H1 (cell line): ENCODE data around the gene ABCC6. TPM values are rescaled to one million over a fixed set of nuclear protein-coding genes. Genes with fewer than 3 reads are reported as not detected.

ENCODE experiments used
- CTCF ChIA-PET: fragments of 300-600 bp; sonication (Branson Sonifier 250); formaldehyde crosslinking; loops from one replicate; lab custom pipeline; 2021; ENCODE audit not compliant: partially characterized antibody; lab: Charles Lee
- POLR2A ChIA-PET: fragments of 300-600 bp; sonication (Branson Sonifier 250); formaldehyde crosslinking; loops from one replicate; lab custom pipeline; 2021; ENCODE audit warnings: inconsistent platforms; ENCODE audit not compliant: partially characterized antibody; lab: Charles Lee
- DNase-seq, 2 experiments: peaks; one replicate each; pipeline versions ENCODE4 v3.0.0 to v3.0.0-alpha.2; 2010 to 2022; ENCODE audit warnings: low spot score in 2 of 2, low read depth in 1 of 2, mixed read lengths in 1 of 2
- FAIRE-seq: peaks from 2 replicates; lab custom pipeline; 2011; peaks lifted over from hg19 to GRCh38; lab: Jason Lieb, UNC
- H2AFZ ChIP-seq: 2 replicates; pipeline ENCODE4 v1.8.1; 2012; ENCODE audit warnings: low read length, inconsistent platforms
- H2AK5ac ChIP-seq: 2 replicates; pipeline ENCODE4 v1.6.1; 2013; ENCODE audit warnings: low read depth, low read length
- H2BK120ac ChIP-seq: replicated peaks from 2 replicates; pipeline ENCODE3; 2013; ENCODE audit warnings: low read depth, low read length, inconsistent platforms
- H2BK12ac ChIP-seq: 2 replicates; pipeline ENCODE4 v1.6.1; 2013; ENCODE audit warnings: low read depth, low read length
- H2BK15ac ChIP-seq: 2 replicates; pipeline ENCODE4 v1.6.1; 2013; ENCODE audit warnings: low read length
- H2BK20ac ChIP-seq: 2 replicates; pipeline ENCODE4 v1.6.1; 2013; ENCODE audit warnings: low read length
- H2BK5ac ChIP-seq: 2 replicates; pipeline ENCODE4 v1.6.1; 2013; ENCODE audit warnings: low read depth, low read length
- H3K14ac ChIP-seq: 2 replicates; pipeline ENCODE4 v1.6.1; 2013; ENCODE audit warnings: inconsistent platforms; ENCODE audit not compliant: insufficient read length
- H3K18ac ChIP-seq: 2 replicates; pipeline ENCODE4 v1.6.1; 2013; ENCODE audit warnings: low read length; ENCODE audit errors: extremely low read depth
- H3K23ac ChIP-seq: 2 replicates; pipeline ENCODE4 v1.6.1; 2013; ENCODE audit warnings: inconsistent platforms; ENCODE audit not compliant: insufficient read length
- H3K23me2 ChIP-seq: 2 replicates; pipeline ENCODE4 v1.6.1; 2013; ENCODE audit warnings: low read depth, low read length
- H3K27ac ChIP-seq: 2 replicates; pipeline ENCODE4 v1.6.1; 2011; ENCODE audit warnings: low read depth, low read length, inconsistent platforms
- H3K27me3 ChIP-seq, 4 experiments: replicated peaks in 1 of 4; 1 replicate in 1 of 4; 2 replicates in 3 of 4; pipeline versions ENCODE4 v1.6.1 to v1.8.1; 2011 to 2013; ENCODE audit warnings: low read length in 3 of 4, mild to moderate bottlenecking in 3 of 4, inconsistent platforms in 2 of 4, mixed read lengths in 2 of 4, moderate library complexity in 1 of 4; ENCODE audit not compliant: control insufficient read depth in 3 of 4, insufficient read depth in 3 of 4; ENCODE audit errors: extremely low read depth in 1 of 4
- H3K36me3 ChIP-seq, 4 experiments: 2 replicates each; pipeline versions ENCODE4 v1.6.1 to v1.8.1; 2011 to 2013; ENCODE audit warnings: mild to moderate bottlenecking in 4 of 4, low read length in 3 of 4, moderate library complexity in 2 of 4, control low read depth in 1 of 4, inconsistent platforms in 1 of 4; ENCODE audit not compliant: insufficient read depth in 4 of 4, control insufficient read depth in 2 of 4
- H3K4ac ChIP-seq: replicated peaks from 2 replicates; pipeline ENCODE3; 2013; ENCODE audit warnings: low read length, low read depth, mixed read lengths, inconsistent platforms; ENCODE audit not compliant: insufficient read length
- H3K4me1 ChIP-seq, 4 experiments: replicated peaks in 1 of 4; 1 replicate in 1 of 4; 2 replicates in 3 of 4; pipeline versions ENCODE4 v1.6.1 to v1.8.1; 2011 to 2013; ENCODE audit warnings: low read length in 3 of 4, inconsistent platforms in 2 of 4, mixed read lengths in 1 of 4; ENCODE audit not compliant: insufficient read depth in 4 of 4, control insufficient read depth in 3 of 4
- H3K4me2 ChIP-seq, 2 experiments: 2 replicates each; pipeline versions ENCODE4 v1.6.1 to v1.8.1; 2011 to 2013; ENCODE audit warnings: low read depth in 2 of 2, low read length in 2 of 2, control low read depth in 1 of 2, inconsistent platforms in 1 of 2, mild to moderate bottlenecking in 1 of 2; ENCODE audit not compliant: insufficient read depth in 1 of 2
- H3K4me3 ChIP-seq, 4 experiments: fragments of 200-600, 300-600 bp in 1 of 4; sonication (generic), shearing (Covaris generic), sonication (Bioruptor Twin) in 1 of 4; 2 replicates each; pipeline versions ENCODE4 v1.5.1 to v1.8.1; 2011 to 2016; ENCODE audit warnings: low read length in 4 of 4, low read depth in 3 of 4, control low read depth in 2 of 4, inconsistent platforms in 2 of 4, mild to moderate bottlenecking in 2 of 4, mixed read lengths in 1 of 4, moderate library complexity in 1 of 4; ENCODE audit not compliant: insufficient read depth in 2 of 4; ENCODE audit errors: extremely low read depth in 1 of 4
- H3K56ac ChIP-seq: replicated peaks from 2 replicates; pipeline ENCODE3; 2013; ENCODE audit warnings: low read depth, mild to moderate bottlenecking, mixed read lengths, low read length, inconsistent platforms; ENCODE audit not compliant: insufficient read length
- H3K79me1 ChIP-seq: 2 replicates; pipeline ENCODE4 v1.6.1; 2013; ENCODE audit warnings: low read depth, low read length, control low read depth
- H3K79me2 ChIP-seq, 2 experiments: 2 replicates each; pipeline versions ENCODE4 v1.6.1 to v1.8.1; 2012 to 2013; ENCODE audit warnings: low read length in 2 of 2, mild to moderate bottlenecking in 2 of 2, inconsistent platforms in 1 of 2; ENCODE audit not compliant: insufficient read depth in 2 of 2, control insufficient read depth in 1 of 2
- H3K9ac ChIP-seq, 4 experiments: replicated peaks in 1 of 4; 1 replicate in 1 of 4; 2 replicates in 3 of 4; pipeline versions ENCODE4 v1.6.1 to v1.8.1; 2011 to 2013; ENCODE audit warnings: low read depth in 3 of 4, low read length in 3 of 4, control low read depth in 2 of 4, mild to moderate bottlenecking in 2 of 4, moderate library complexity in 2 of 4, inconsistent platforms in 1 of 4; ENCODE audit errors: extremely low read depth in 1 of 4
- H3K9me3 ChIP-seq, 2 experiments: 2 replicates each; pipeline versions ENCODE4 v1.6.1 to v1.8.1; 2012 to 2013; ENCODE audit warnings: mild to moderate bottlenecking in 2 of 2, moderate library complexity in 2 of 2, control low read depth in 1 of 2, inconsistent platforms in 1 of 2, low read depth in 1 of 2, low read length in 1 of 2, mixed read lengths in 1 of 2; ENCODE audit not compliant: insufficient read depth in 2 of 2
- H4K20me1 ChIP-seq, 2 experiments: replicated peaks in 1 of 2; 2 replicates each; pipeline versions ENCODE3 to v1.8.1; 2011 to 2013; ENCODE audit warnings: inconsistent platforms in 2 of 2, low read length in 2 of 2, mild to moderate bottlenecking in 1 of 2; ENCODE audit not compliant: insufficient read depth in 2 of 2, control insufficient read depth in 1 of 2
- H4K5ac ChIP-seq: 2 replicates; pipeline ENCODE4 v1.6.1; 2013; ENCODE audit warnings: low read length, low read depth, mixed read lengths, inconsistent platforms; ENCODE audit not compliant: insufficient read length
- H4K8ac ChIP-seq: 2 replicates; pipeline ENCODE4 v1.8.0; 2013; ENCODE audit warnings: mild to moderate bottlenecking, moderate library complexity, low read length, inconsistent platforms; ENCODE audit not compliant: insufficient read depth; ENCODE audit errors: extremely low read depth
- H4K91ac ChIP-seq: replicated peaks from 2 replicates; pipeline ENCODE3; 2013; ENCODE audit warnings: low read length, mixed read lengths, inconsistent platforms; ENCODE audit not compliant: insufficient read length
- ASH2L ChIP-seq: fragments of 200-600, 300-600 bp; sonication (generic); IDR thresholded peaks from one replicate; pipeline ENCODE4 v1.7.1; 2017; ENCODE audit warnings: low read length
- ATF3 ChIP-seq: IDR thresholded peaks from 2 replicates; pipeline ENCODE4 v1.6.1; 2011; ENCODE audit warnings: low read depth, mild to moderate bottlenecking, low read length; ENCODE audit not compliant: insufficient read depth
- CTBP2 ChIP-seq: IDR thresholded peaks from 2 replicates; pipeline ENCODE4 v1.7.0; 2011; ENCODE audit warnings: borderline replicate concordance, mild to moderate bottlenecking, moderate library complexity, mixed read lengths, low read length; ENCODE audit not compliant: insufficient read depth, insufficient read length
- GABPA ChIP-seq: IDR thresholded peaks from 2 replicates; pipeline ENCODE4 v1.6.1; 2011; ENCODE audit warnings: mild to moderate bottlenecking, low read length, moderate library complexity, borderline replicate concordance; ENCODE audit not compliant: insufficient read depth
- KDM1A ChIP-seq: fragments of 200-600, 300-600 bp; sonication (generic); IDR thresholded peaks from 2 replicates; pipeline ENCODE4 v1.7.1; 2016; ENCODE audit warnings: mild to moderate bottlenecking, low read length, borderline replicate concordance
- POLR2AphosphoS5 ChIP-seq: IDR thresholded peaks from 2 replicates; pipeline ENCODE4 v1.6.1; 2011; ENCODE audit warnings: low read depth, low read length
- RAD21 ChIP-seq, 2 experiments: IDR thresholded peaks in 1 of 2; conservative IDR thresholded peaks in 1 of 2; 2 replicates each; pipeline ENCODE4 v1.6.1; 2011; ENCODE audit warnings: low read depth in 2 of 2, low read length in 2 of 2, improper control_type of control experiment in 1 of 2, inconsistent platforms in 1 of 2, mild to moderate bottlenecking in 1 of 2, moderate library complexity in 1 of 2
- SP2 ChIP-seq: IDR thresholded peaks from 2 replicates; pipeline ENCODE4 v1.6.1; 2012; ENCODE audit warnings: mild to moderate bottlenecking, low read length, inconsistent platforms
- TAF1 ChIP-seq: IDR thresholded peaks from 2 replicates; pipeline ENCODE4 v1.6.1; 2011; ENCODE audit warnings: mild to moderate bottlenecking, low read depth, low read length
- TAF7 ChIP-seq: optimal IDR thresholded peaks from 2 replicates; pipeline ENCODE3; 2011; ENCODE audit warnings: low read depth, mild to moderate bottlenecking, inconsistent platforms, low read length, moderate library complexity, borderline replicate concordance
- TCF12 ChIP-seq: IDR thresholded peaks from 2 replicates; pipeline ENCODE4 v1.6.1; 2011; ENCODE audit warnings: low read depth, mild to moderate bottlenecking, low read length
- YY1 ChIP-seq: IDR thresholded peaks from 2 replicates; pipeline ENCODE4 v1.6.1; 2011; ENCODE audit warnings: low read depth, mild to moderate bottlenecking, low read length
- WGBS, 2 experiments: shearing (Covaris generic) in 1 of 2; methylation state at CpG; one replicate each; pipeline versions ENCODE4 v1.1.6 to v1.1.7; 2013 to 2015; ENCODE audit warnings: low lambda C conversion rate in 2 of 2, mixed read lengths in 2 of 2, inconsistent platforms in 1 of 2, low coverage in 1 of 2, missing lambda C conversion rate in 1 of 2; ENCODE audit not compliant: insufficient replicate concordance in 2 of 2, insufficient coverage in 1 of 2, insufficient read length in 1 of 2; ENCODE audit errors: extremely low coverage in 1 of 2, missing lambda C conversion rate in 1 of 2; 5-methylcytosine and 5-hydroxymethylcytosine counted together
- polyA plus RNA-seq, 7 experiments: library from polyadenylated mRNA; depleted of rRNA in 3 of 7; stranded (reverse) in 5 of 7; unstranded in 2 of 7; fragments of >200 nt in 5 of 7; fragments of 200-250 nt in 2 of 7; gene quantifications; 1 replicate in 5 of 7; 2 replicates in 1 of 7; 4 replicates in 1 of 7; pipeline versions ENCODE4 v1.2.1 to v1.2.3, GENCODE V29; 2011 to 2013; ENCODE audit warnings: missing spikeins in 2 of 7, mixed read lengths in 2 of 7
- total RNA-seq: library from RNA; stranded (reverse); fragmentation: NEBNext Ultra II Directional; extraction: Animal tissue kit (Norgen Biotek cat#: 25700); gene quantifications from 2 replicates; pipeline ENCODE4 v1.2.1, GENCODE V29; 2021
- TF ChIP-seq, protein P1 (sequence below): IDR thresholded peaks from 2 replicates; pipeline ENCODE4 v1.6.1; 2012; ENCODE audit warnings: inconsistent platforms

The ABCC6 gene
- total and polyA plus RNA-seq, 2 of the 8 experiments (the other 6 are each of a cell fraction or from before 2014, with no cell fraction given) = 1.6 to 1.8 TPM

- ChIA-PET POLR2A (no interaction called here), CTCF (interaction anchor here (1.0 to 1.2 kb wide), 4 partner anchors 12 to 43 kb away, joined by 3 to 4 read pairs (median 4); no protein-coding TSS in a partner anchor)
- no peak overlapping the region for H3K56ac ChIP-seq
- no peak overlapping the region for H2BK5ac ChIP-seq
- no peak overlapping the region for H3K14ac ChIP-seq
- no peaks in the 10 kb centered on the region for H3K79me1 ChIP-seq
- H3K23me2 ChIP-seq = peaks cover 9% of the 10 kb centered on the region; the same call in 1 of the 2 replicates
- H3K4me2 ChIP-seq = no peak overlapping the region
- H2BK12ac ChIP-seq = no peak overlapping the region
- H4K5ac ChIP-seq = no peak overlapping the region
- no peaks in the 10 kb centered on the region for H3K79me2 ChIP-seq
- H3K27ac ChIP-seq = no peak overlapping the region
- no peaks in the 10 kb centered on the region for H3K36me3 ChIP-seq
- DNase-seq (no peak), FAIRE-seq (no peak)
- no peak overlapping the region for H4K8ac ChIP-seq
- no peak overlapping the region for H2AFZ ChIP-seq
- H4K20me1 ChIP-seq = no peaks in the 10 kb centered on the region
- H3K4me3 ChIP-seq = no peak overlapping the region
- H2BK120ac ChIP-seq = no peak overlapping the region
- no peak overlapping the region for H3K23ac ChIP-seq
- no peak overlapping the region for H2BK15ac ChIP-seq
- H3K9ac ChIP-seq = no peak overlapping the region
- no peak overlapping the region for H3K18ac ChIP-seq
- H3K4me1 ChIP-seq = no peaks in the 10 kb centered on the region
- WGBS, 2 experiments = 90% methylated on average over 9 of the region's 14 CpGs; no CpG with 5 or more reads in 1 of the 2 experiments
- no peak overlapping the region for H2AK5ac ChIP-seq
- H3K27me3 ChIP-seq = no peaks in the 10 kb centered on the region
- H4K91ac ChIP-seq = no peak overlapping the region
- no peak overlapping the region for H3K4ac ChIP-seq
- H3K9me3 ChIP-seq = no peaks in the 10 kb centered on the region
- H2BK20ac ChIP-seq = no peak overlapping the region
- TF ChIP-seq GABPA = no peak
- no peak for TF ChIP-seq KDM1A
- no peak for TF ChIP-seq TCF12
- TF ChIP-seq TAF7 = no peak
- no peak for TF ChIP-seq ASH2L
- TF ChIP-seq SP2 = no peak
- TF ChIP-seq, protein P1, sequence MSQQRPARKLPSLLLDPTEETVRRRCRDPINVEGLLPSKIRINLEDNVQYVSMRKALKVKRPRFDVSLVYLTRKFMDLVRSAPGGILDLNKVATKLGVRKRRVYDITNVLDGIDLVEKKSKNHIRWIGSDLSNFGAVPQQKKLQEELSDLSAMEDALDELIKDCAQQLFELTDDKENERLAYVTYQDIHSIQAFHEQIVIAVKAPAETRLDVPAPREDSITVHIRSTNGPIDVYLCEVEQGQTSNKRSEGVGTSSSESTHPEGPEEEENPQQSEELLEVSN = no peak
- TF ChIP-seq CTBP2 = no peak
- TF ChIP-seq ATF3 = no peak
- no peak for TF ChIP-seq TAF1
- TF ChIP-seq RAD21 (IDR thresholded peaks at IDR 0.05 in 1 of 2, conservative IDR thresholded peaks at IDR 0.05 in 1 of 2; ENCODE audit: low read depth in 2 of 2, low read length in 2 of 2) = no peak
- TF ChIP-seq YY1 = no peak
- TF ChIP-seq POLR2AphosphoS5 = no peak
These were observed 54.9 kb downstream of the ABCC6 start for GRCh38 chr16:16168431-16168830.
